HEK293 (cell line): ENCODE measurements around the gene AFG1L.

Experiments
- BCL11B ChIP-seq: fragments of 450-650 bp; formaldehyde crosslinking; IDR thresholded peaks from 2 replicates; pipeline ENCODE4 v1.5.1; 2016; ENCODE audit warnings: low read depth, missing biosample characterization, missing genetic modification characterization
- BCL6B ChIP-seq: fragments of 450-650 bp; formaldehyde crosslinking; IDR thresholded peaks from 2 replicates; pipeline ENCODE4 v1.5.1; 2017; ENCODE audit warnings: missing biosample characterization, missing genetic modification characterization
- EGR2 ChIP-seq: fragments of 450-650 bp; formaldehyde crosslinking; IDR thresholded peaks from 2 replicates; pipeline ENCODE4 v1.5.1; 2016; ENCODE audit warnings: low read depth, missing biosample characterization, missing genetic modification characterization
- HOXA7 ChIP-seq: sonication (generic); formaldehyde crosslinking; IDR thresholded peaks from 2 replicates; pipeline ENCODE4 v1.8.1; 2022; ENCODE audit warnings: missing genetic modification reagents, borderline replicate concordance
- KLF1 ChIP-seq: fragments of 450-650 bp; formaldehyde crosslinking; IDR thresholded peaks from 2 replicates; pipeline ENCODE4 v1.5.1; 2016; ENCODE audit warnings: missing biosample characterization, missing genetic modification characterization
- KLF17 ChIP-seq: fragments of 450-650 bp; formaldehyde crosslinking; IDR thresholded peaks from 2 replicates; pipeline ENCODE4 v1.5.1; 2016; ENCODE audit warnings: missing biosample characterization, missing genetic modification characterization
- PRDM10 ChIP-seq: fragments of 450-650 bp; formaldehyde crosslinking; IDR thresholded peaks from 2 replicates; pipeline ENCODE4 v1.5.1; 2016; ENCODE audit warnings: missing biosample characterization, missing genetic modification characterization
- SETDB1 ChIP-seq: IDR thresholded peaks from one replicate; pipeline ENCODE4 v1.6.1; 2017; ENCODE audit warnings: mild to moderate bottlenecking, low read length, moderate library complexity, mixed read lengths; ENCODE audit not compliant: insufficient read length
- ZBTB10 ChIP-seq: fragments of 450-650 bp; formaldehyde crosslinking; IDR thresholded peaks from 2 replicates; pipeline ENCODE4 v1.5.1; 2016; ENCODE audit warnings: missing biosample characterization, missing genetic modification characterization
- ZBTB20 ChIP-seq: fragments of 450-650 bp; formaldehyde crosslinking; IDR thresholded peaks from 2 replicates; pipeline ENCODE4 v1.5.1; 2016; ENCODE audit warnings: missing biosample characterization, missing genetic modification characterization
- ZBTB21 ChIP-seq: fragments of 450-650 bp; formaldehyde crosslinking; IDR thresholded peaks from 2 replicates; pipeline ENCODE4 v1.5.1; 2017; ENCODE audit warnings: missing biosample characterization, missing genetic modification characterization
- ZBTB44 ChIP-seq: fragments of 450-650 bp; IDR thresholded peaks from 2 replicates; pipeline ENCODE4 v1.5.1; 2018; ENCODE audit warnings: missing biosample characterization, mild to moderate bottlenecking, missing genetic modification characterization
- ZNF10 ChIP-seq: fragments of 450-650 bp; formaldehyde crosslinking; IDR thresholded peaks from 2 replicates; pipeline ENCODE4 v1.5.1; 2017; ENCODE audit warnings: missing biosample characterization, missing genetic modification characterization
- ZNF121 ChIP-seq: fragments of 450-650 bp; formaldehyde crosslinking; IDR thresholded peaks from 2 replicates; pipeline ENCODE4 v1.5.1; 2016; ENCODE audit warnings: missing biosample characterization, missing genetic modification characterization
- ZNF132 ChIP-seq: fragments of 450-650 bp; formaldehyde crosslinking; IDR thresholded peaks from 2 replicates; pipeline ENCODE4 v1.5.1; 2017; ENCODE audit warnings: missing biosample characterization, missing genetic modification characterization, borderline replicate concordance
- ZNF157 ChIP-seq: fragments of 450-650 bp; formaldehyde crosslinking; IDR thresholded peaks from 2 replicates; pipeline ENCODE4 v1.5.1; 2016; ENCODE audit warnings: missing biosample characterization, missing genetic modification characterization
- ZNF24 ChIP-seq: fragments of 450-650 bp; formaldehyde crosslinking; IDR thresholded peaks from 2 replicates; pipeline ENCODE4 v1.5.1; 2016; ENCODE audit warnings: missing biosample characterization, missing genetic modification characterization
- ZNF302 ChIP-seq: fragments of 450-650 bp; formaldehyde crosslinking; IDR thresholded peaks from 2 replicates; pipeline ENCODE4 v1.5.1; 2016; ENCODE audit warnings: missing biosample characterization, missing genetic modification characterization, low read depth
- ZNF324 ChIP-seq: fragments of 450-650 bp; formaldehyde crosslinking; IDR thresholded peaks from 2 replicates; pipeline ENCODE4 v1.5.1; 2016; ENCODE audit warnings: missing biosample characterization, missing genetic modification characterization
- ZNF350 ChIP-seq: fragments of 450-650 bp; formaldehyde crosslinking; IDR thresholded peaks from 2 replicates; pipeline ENCODE4 v1.5.0; 2017; ENCODE audit warnings: missing biosample characterization, mild to moderate bottlenecking, missing genetic modification characterization
- ZNF37A ChIP-seq: fragments of 450-650 bp; IDR thresholded peaks from 2 replicates; pipeline ENCODE4 v1.5.1; 2018; ENCODE audit warnings: missing biosample characterization, missing genetic modification characterization
- ZNF488 ChIP-seq: fragments of 450-650 bp; formaldehyde crosslinking; IDR thresholded peaks from 2 replicates; pipeline ENCODE4 v1.5.1; 2016; ENCODE audit warnings: missing biosample characterization, missing genetic modification characterization
- ZNF549 ChIP-seq: fragments of 450-650 bp; IDR thresholded peaks from 2 replicates; pipeline ENCODE4 v1.5.1; 2018; ENCODE audit warnings: missing biosample characterization, missing genetic modification characterization, mild to moderate bottlenecking, inconsistent platforms, moderate library complexity
- ZNF610 ChIP-seq: fragments of 450-650 bp; formaldehyde crosslinking; IDR thresholded peaks from 2 replicates; pipeline ENCODE4 v1.5.1; 2016; ENCODE audit warnings: missing biosample characterization, missing genetic modification characterization, borderline replicate concordance
- ZNF747 ChIP-seq: fragments of 450-650 bp; formaldehyde crosslinking; IDR thresholded peaks from 2 replicates; pipeline ENCODE4 v1.5.1; 2016; ENCODE audit warnings: missing biosample characterization, missing genetic modification characterization
- ZNF777 ChIP-seq: fragments of 450-650 bp; formaldehyde crosslinking; IDR thresholded peaks from 2 replicates; pipeline ENCODE4 v1.5.1; 2017; ENCODE audit warnings: missing biosample characterization, missing genetic modification characterization, borderline replicate concordance
- ZNF830 ChIP-seq: fragments of 450-650 bp; IDR thresholded peaks from 2 replicates; pipeline ENCODE4 v1.5.0; 2018; ENCODE audit warnings: missing biosample characterization, missing genetic modification characterization, low read depth, mild to moderate bottlenecking, moderate library complexity

AFG1L gene

GRCh38 chr6:108557494-108558371 is 262.9 kb downstream of the AFG1L start (continued):
- TF ChIP-seq ZBTB10 (tag by site-specific recombination) (peak; percentile 87), ZNF132 (tag by site-specific recombination) (no peak), BCL6B (tag by site-specific recombination) (no peak), ZNF777 (tag by site-specific recombination) (no peak), ZNF324 (no peak), ZNF830 (tag by site-specific recombination) (no peak), ZNF24 (0 out of 2 replicates have a peak, but pooled peaks have one; percentile 10), ZNF37A (tag by site-specific recombination) (no peak), ZNF121 (tag by site-specific recombination) (no peak), KLF1 (tag by site-specific recombination) (no peak), HOXA7 (CRISPR knock-in tag) (no peak), ZBTB20 (tag by site-specific recombination) (no peak; the same call in 1 of the 2 replicates), ZNF549 (tag by site-specific recombination) (no peak), ZNF747 (no peak), EGR2 (tag by site-specific recombination) (peak; percentile 55; the same call in 1 of the 2 replicates), ZNF302 (tag by site-specific recombination) (no peak), ZNF10 (tag by site-specific recombination) (no peak), ZBTB21 (tag by site-specific recombination) (no peak), ZNF610 (tag by site-specific recombination) (no peak), ZNF350 (no peak), ZNF157 (tag by site-specific recombination) (no peak), BCL11B (no peak), KLF17 (tag by site-specific recombination) (no peak), PRDM10 (tag by site-specific recombination) (peak; percentile 59; the same call in 1 of the 2 replicates), ZNF488 (tag by site-specific recombination) (no peak), ZBTB44 (tag by site-specific recombination) (0 out of 2 replicates have a peak, but pooled peaks have one; percentile 6), SETDB1 (no peak)
